NCI-H345 treated with DMSO at 0.1 percent for 48 hours (cell line): ENCODE results near the gene ADGRG2.

Experiments
- DNase-seq: peaks from one replicate; lab custom pipeline; 2025; ENCODE audit not compliant: unreplicated experiment; lab: John Stamatoyannopoulos, UW

The ADGRG2 gene

DNA sequence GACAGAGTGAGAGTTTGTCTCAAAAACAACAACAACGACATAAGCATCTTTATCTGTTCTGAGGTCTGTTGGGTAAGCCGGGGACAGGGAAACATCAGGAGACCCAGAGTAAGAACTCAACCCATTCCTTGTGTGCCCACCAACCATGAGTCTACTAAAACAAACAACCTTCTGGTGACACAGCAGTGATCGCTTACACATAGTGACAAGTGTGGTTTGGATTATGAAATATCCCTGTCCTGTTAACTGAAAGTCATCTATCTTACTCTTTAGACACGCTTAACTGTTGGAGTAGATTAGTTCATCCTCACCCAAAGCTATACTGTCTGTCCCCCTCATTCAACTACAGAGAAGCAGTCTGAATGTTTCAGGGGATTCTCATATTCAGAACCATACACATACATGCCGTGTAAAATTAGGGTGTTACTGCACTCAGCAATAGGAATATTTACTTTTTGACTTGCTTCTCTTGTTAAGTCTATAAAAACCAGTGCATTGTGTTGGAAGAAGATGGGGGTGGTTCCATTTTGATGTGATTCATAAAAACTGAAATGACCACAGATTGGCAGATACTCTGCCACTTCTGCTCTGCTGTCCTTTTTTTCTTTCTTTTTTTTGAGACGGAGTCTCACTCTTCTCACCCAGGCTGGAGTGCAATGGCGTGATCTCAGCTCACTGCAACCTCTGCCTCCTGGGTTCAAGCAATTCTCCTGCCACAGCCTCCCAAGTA is 165.8 kb downstream of the ADGRG2 start:
- DNase-seq = no peak

- no peak for DNase-seq
Observed at GRCh38 chrX:18955676-18956075, 166.6 kb downstream of the ADGRG2 start.

DNA sequence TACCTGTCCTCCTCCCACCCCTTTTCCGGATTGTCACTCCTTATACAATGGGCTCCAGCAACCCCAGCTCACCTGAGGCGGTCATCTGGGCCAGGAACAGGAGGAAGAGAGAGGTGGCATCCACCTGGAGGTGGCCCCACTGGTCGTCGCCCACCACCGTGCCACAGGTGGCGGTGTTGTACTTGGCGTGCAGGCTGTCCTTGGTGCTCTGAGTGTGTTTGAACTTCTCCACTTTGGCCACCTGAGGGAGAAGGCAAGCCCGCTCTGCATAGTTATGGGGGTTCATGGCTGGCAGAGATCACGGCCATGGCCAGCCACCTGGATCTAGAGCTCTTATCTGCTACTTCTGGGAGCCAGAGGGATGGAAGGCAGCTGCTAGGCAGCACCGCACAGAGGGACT is 171.2 kb downstream of the ADGRG2 start:
- DNase-seq = no peak

DNA sequence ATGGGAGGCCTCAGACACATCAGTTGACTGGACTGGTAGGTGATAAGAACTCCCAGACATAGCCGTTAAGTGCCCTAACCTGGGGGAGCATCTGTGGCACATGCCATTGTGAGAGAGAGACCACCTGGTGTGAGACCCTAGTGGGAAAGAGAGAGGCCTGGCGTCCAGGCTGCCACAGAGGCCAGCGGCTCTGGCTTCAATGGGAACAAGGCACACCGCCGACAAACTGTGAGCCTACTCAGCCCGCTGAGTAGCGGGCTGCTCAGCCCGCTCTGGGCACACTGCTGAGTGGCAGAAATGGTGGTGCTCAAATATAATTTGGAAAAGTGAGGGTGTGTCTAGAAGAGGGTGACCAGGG is 172.3 kb downstream of the ADGRG2 start:
- no peak for DNase-seq

- no peak for DNase-seq
Observed at GRCh38 chrX:18949291-18949943, 172.9 kb downstream of the ADGRG2 start.

DNA sequence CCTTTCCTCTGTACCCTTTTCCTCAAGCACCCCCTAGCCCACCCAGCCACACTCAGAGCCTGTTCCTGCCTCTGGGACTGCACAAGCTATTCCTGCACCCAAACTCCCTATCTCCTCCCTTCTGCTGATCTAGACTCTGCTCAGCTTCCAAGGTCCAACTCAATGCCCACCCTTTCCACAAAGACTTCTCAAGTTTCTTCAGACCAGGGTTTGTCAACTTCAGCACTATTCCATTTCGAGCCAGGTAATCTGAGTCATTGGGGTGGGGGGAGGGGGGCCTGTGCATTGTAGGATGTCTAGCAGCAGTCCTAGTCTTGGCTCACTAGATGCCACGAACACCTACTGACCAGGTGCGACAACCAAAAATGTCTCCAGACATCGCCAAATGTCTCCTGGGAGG is 175.7 kb downstream of the ADGRG2 start:
- DNase-seq = no peak

GRCh38 chrX:18946157-18946556 is 176.1 kb downstream of the ADGRG2 start:
- no peak for DNase-seq

DNA sequence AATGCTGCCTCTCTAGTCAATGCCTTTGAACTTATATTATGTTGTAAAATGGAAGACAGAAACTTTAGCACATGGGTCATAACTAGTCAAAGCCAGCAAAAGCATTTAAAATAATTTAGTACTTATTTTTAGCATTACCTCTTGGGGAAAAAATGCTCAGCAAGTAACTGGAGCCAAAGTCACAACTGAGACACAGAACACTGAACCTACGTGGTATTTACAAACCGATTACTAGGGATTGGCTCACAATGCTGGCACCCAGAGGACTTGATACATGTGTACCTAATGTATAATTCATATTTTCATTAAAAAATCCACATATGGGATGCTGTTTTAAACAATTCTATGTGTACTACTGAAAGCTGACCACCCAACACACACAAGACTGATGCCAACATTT is 176.8 kb downstream of the ADGRG2 start:
- no peak for DNase-seq

DNA sequence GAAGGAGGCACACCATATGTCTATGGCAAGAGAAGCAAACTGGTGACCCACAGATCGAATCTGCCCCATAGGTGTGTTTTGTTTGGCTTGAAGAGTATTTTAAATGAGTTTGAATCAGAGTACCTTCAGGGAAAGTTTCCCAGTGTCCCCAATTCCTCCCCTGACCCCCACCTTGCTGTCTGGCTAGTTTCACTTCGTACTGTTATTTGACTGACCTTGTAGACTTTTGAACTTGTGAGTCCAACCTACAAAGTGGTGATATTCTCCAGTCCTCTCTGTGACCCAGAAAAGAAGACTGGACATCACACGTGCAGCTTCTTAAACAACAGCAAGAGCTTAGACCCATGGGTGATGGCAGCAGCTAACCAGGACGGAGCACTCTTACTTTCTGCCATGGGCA is 177.8 kb downstream of the ADGRG2 start:
- no peak for DNase-seq

- DNase-seq = no peak
Observed at GRCh38 chrX:18941896-18942295, 180.4 kb downstream of the ADGRG2 start.
